ENCODE results near the gene TMEM187.

TMEM187 gene

DNA sequence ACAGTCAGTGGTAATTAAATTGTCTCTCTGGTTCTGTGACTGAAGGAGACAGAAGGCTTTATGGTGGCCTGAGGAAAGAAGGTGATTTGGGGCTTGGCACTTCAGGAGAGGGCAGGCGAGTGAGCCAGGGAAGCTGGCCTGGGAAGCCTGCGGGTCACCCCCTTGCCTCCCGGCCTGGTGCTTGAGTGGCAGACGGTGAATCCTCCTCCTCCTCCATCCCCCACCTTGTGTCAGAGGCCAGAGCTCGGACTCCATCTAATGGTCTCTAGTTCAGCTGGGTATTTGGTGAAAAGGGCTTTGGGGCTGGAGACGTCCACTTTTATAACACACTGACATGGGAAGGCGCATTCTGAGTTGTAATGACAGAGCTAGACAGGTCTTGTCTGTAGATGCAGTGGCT lies 8.7 kb downstream of the TMEM187 start:
- DNase-seq, result no peak
- Histone ChIP-seq H3K9me3 (ENCODE audit: insufficient read depth, low read depth, low read length) (no peaks in the 10 kb centered on the region), H3K4ac (ENCODE audit: low read depth, low read length) (no peak overlapping the region), H3K18ac (ENCODE audit: low read length) (no peak overlapping the region), H3K36me3 (ENCODE audit: control insufficient read depth in 1 of 2, insufficient read depth in 2 of 2, low read length in 2 of 2) (peaks cover 2 to 5% of the 10 kb centered on the region in 2 experiments), H2BK5ac (ENCODE audit: low read depth, low read length, poor library complexity) (no peak overlapping the region), H3K27me3 (ENCODE audit: insufficient read depth, low read length) (no peaks in the 10 kb centered on the region), H3K79me2 (ENCODE audit: control insufficient read depth, insufficient read depth, low read length, poor library complexity) (no peaks in the 10 kb centered on the region), H3K27ac (ENCODE audit: low read depth, low read length) (no peak overlapping the region), H3K79me1 (ENCODE audit: low read length) (no peaks in the 10 kb centered on the region), H3K9ac (ENCODE audit: low read length) (no peak overlapping the region), H4K12ac (ENCODE audit: low read depth, low read length) (no peak overlapping the region), H3K4me3 (ENCODE audit: low read depth, low read length) (no peak overlapping the region), H2BK120ac (ENCODE audit: insufficient read depth, low read length, poor library complexity) (no peak overlapping the region), H4K91ac (ENCODE audit: low read depth, low read length) (no peak overlapping the region), H2AK5ac (ENCODE audit: low read length) (no peak overlapping the region), H3K4me2 (ENCODE audit: low read length) (no peak overlapping the region), H4K8ac (ENCODE audit: low read depth, low read length) (no peak overlapping the region), H3K23ac (ENCODE audit: low read length) (no peak overlapping the region), H2AFZ (ENCODE audit: insufficient read depth, low read length, poor library complexity) (no peak overlapping the region), H3K4me1 (ENCODE audit: control insufficient read depth in 1 of 2, insufficient read depth in 2 of 2, low read length in 2 of 2) (no peaks in the 10 kb centered on the region), H2BK12ac (ENCODE audit: low read length) (no peak overlapping the region), H3K14ac (ENCODE audit: low read length) (no peak overlapping the region)
- WGBS (ENCODE audit: extremely low coverage, insufficient coverage, insufficient read length), result no CpG with 5 or more reads among the region's 7 CpGs

- Histone ChIP-seq H4K91ac (ENCODE audit: low read depth, low read length) (no peak overlapping the region), H3K79me2 (ENCODE audit: control insufficient read depth, insufficient read depth, low read length, poor library complexity) (no peaks in the 10 kb centered on the region), H3K23ac (ENCODE audit: low read length) (no peak overlapping the region), H2BK120ac (ENCODE audit: insufficient read depth, low read length, poor library complexity) (no peak overlapping the region), H2BK5ac (ENCODE audit: low read depth, low read length, poor library complexity) (no peak overlapping the region), H3K9ac (ENCODE audit: low read length) (no peak overlapping the region), H3K4ac (ENCODE audit: low read depth, low read length) (no peak overlapping the region), H3K27me3 (ENCODE audit: insufficient read depth, low read length) (no peaks in the 10 kb centered on the region), H2AK5ac (ENCODE audit: low read length) (no peak overlapping the region), H3K4me1 (ENCODE audit: control insufficient read depth in 1 of 2, insufficient read depth in 2 of 2, low read length in 2 of 2) (no peaks in the 10 kb centered on the region), H4K8ac (ENCODE audit: low read depth, low read length) (no peak overlapping the region), H3K27ac (ENCODE audit: low read depth, low read length) (no peak overlapping the region), H3K36me3 (ENCODE audit: control insufficient read depth in 1 of 2, insufficient read depth in 2 of 2, low read length in 2 of 2) (peaks cover 2 to 5% of the 10 kb centered on the region in 2 experiments), H2BK12ac (ENCODE audit: low read length) (no peak overlapping the region), H3K4me2 (ENCODE audit: low read length) (no peak overlapping the region), H3K18ac (ENCODE audit: low read length) (no peak overlapping the region), H3K14ac (ENCODE audit: low read length) (no peak overlapping the region), H3K79me1 (ENCODE audit: low read length) (no peaks in the 10 kb centered on the region), H4K12ac (ENCODE audit: low read depth, low read length) (peak overlapping the region; percentile 47), H3K9me3 (ENCODE audit: insufficient read depth, low read depth, low read length) (no peaks in the 10 kb centered on the region), H3K4me3 (ENCODE audit: low read depth, low read length) (no peak overlapping the region), H2AFZ (ENCODE audit: insufficient read depth, low read length, poor library complexity) (no peak overlapping the region)
- no CpG with 5 or more reads among the region's 52 CpGs for WGBS (ENCODE audit: extremely low coverage, insufficient coverage, insufficient read length)
- DNase-seq, result no peak
Observed at GRCh38 chrX:153981771-153982533, 9.4 kb downstream of the TMEM187 start.

GRCh38 chrX:153983321-153983801 lies 10.8 kb downstream of the TMEM187 start:
- no peaks in the 10 kb centered on the region for H3K79me1 ChIP-seq (ENCODE audit: low read length)
- no peak overlapping the region for H2BK120ac ChIP-seq (ENCODE audit: insufficient read depth, low read length, poor library complexity)
- H3K27me3 ChIP-seq (ENCODE audit: insufficient read depth, low read length), result no peaks in the 10 kb centered on the region
- H3K18ac ChIP-seq (ENCODE audit: low read length), result no peak overlapping the region
- H2AK5ac ChIP-seq (ENCODE audit: low read length), result no peak overlapping the region
- H2BK12ac ChIP-seq (ENCODE audit: low read length), result no peak overlapping the region
- H3K4me1 ChIP-seq (ENCODE audit: control insufficient read depth in 1 of 2, insufficient read depth in 2 of 2, low read length in 2 of 2), result no peaks in the 10 kb centered on the region
- H3K14ac ChIP-seq (ENCODE audit: low read length), result no peak overlapping the region
- no peak overlapping the region for H4K8ac ChIP-seq (ENCODE audit: low read depth, low read length)
- WGBS (ENCODE audit: extremely low coverage, insufficient coverage, insufficient read length), result no CpG with 5 or more reads among the region's 12 CpGs
- peak in 1 of 2 donors; percentile 20 for DNase-seq
- no peak overlapping the region for H4K12ac ChIP-seq (ENCODE audit: low read depth, low read length)
- H3K79me2 ChIP-seq (ENCODE audit: control insufficient read depth, insufficient read depth, low read length, poor library complexity), result no peaks in the 10 kb centered on the region
- no peak overlapping the region for H2BK5ac ChIP-seq (ENCODE audit: low read depth, low read length, poor library complexity)
- H3K27ac ChIP-seq (ENCODE audit: low read depth, low read length), result no peak overlapping the region
- H3K4me2 ChIP-seq (ENCODE audit: low read length), result no peak overlapping the region
- no peak overlapping the region for H3K4ac ChIP-seq (ENCODE audit: low read depth, low read length)
- H3K9me3 ChIP-seq (ENCODE audit: insufficient read depth, low read depth, low read length), result no peaks in the 10 kb centered on the region
- H3K4me3 ChIP-seq (ENCODE audit: low read depth, low read length), result no peak overlapping the region
- H3K36me3 ChIP-seq (ENCODE audit: control insufficient read depth in 1 of 2, insufficient read depth in 2 of 2, low read length in 2 of 2), result peaks cover 2 to 5% of the 10 kb centered on the region in 2 experiments
- H2AFZ ChIP-seq (ENCODE audit: insufficient read depth, low read length, poor library complexity), result no peak overlapping the region
- H3K9ac ChIP-seq (ENCODE audit: low read length), result no peak overlapping the region
- no peak overlapping the region for H4K91ac ChIP-seq (ENCODE audit: low read depth, low read length)
- H3K23ac ChIP-seq (ENCODE audit: low read length), result no peak overlapping the region

- Histone ChIP-seq H2AK5ac (ENCODE audit: low read length) (no peak overlapping the region), H3K9ac (ENCODE audit: low read length) (no peak overlapping the region), H3K23ac (ENCODE audit: low read length) (no peak overlapping the region), H3K36me3 (ENCODE audit: control insufficient read depth in 1 of 2, insufficient read depth in 2 of 2, low read length in 2 of 2) (peaks cover 2 to 5% of the 10 kb centered on the region in 2 experiments), H2BK120ac (ENCODE audit: insufficient read depth, low read length, poor library complexity) (no peak overlapping the region), H3K79me1 (ENCODE audit: low read length) (no peaks in the 10 kb centered on the region), H3K9me3 (ENCODE audit: insufficient read depth, low read depth, low read length) (no peaks in the 10 kb centered on the region), H4K8ac (ENCODE audit: low read depth, low read length) (no peak overlapping the region), H3K4ac (ENCODE audit: low read depth, low read length) (no peak overlapping the region), H3K4me1 (ENCODE audit: control insufficient read depth in 1 of 2, insufficient read depth in 2 of 2, low read length in 2 of 2) (no peaks in the 10 kb centered on the region), H2BK5ac (ENCODE audit: low read depth, low read length, poor library complexity) (no peak overlapping the region), H3K14ac (ENCODE audit: low read length) (no peak overlapping the region), H4K12ac (ENCODE audit: low read depth, low read length) (no peak overlapping the region), H3K27ac (ENCODE audit: low read depth, low read length) (no peak overlapping the region), H4K91ac (ENCODE audit: low read depth, low read length) (no peak overlapping the region), H3K79me2 (ENCODE audit: control insufficient read depth, insufficient read depth, low read length, poor library complexity) (no peaks in the 10 kb centered on the region), H3K27me3 (ENCODE audit: insufficient read depth, low read length) (no peaks in the 10 kb centered on the region), H3K4me3 (ENCODE audit: low read depth, low read length) (no peak overlapping the region), H3K4me2 (ENCODE audit: low read length) (no peak overlapping the region), H3K18ac (ENCODE audit: low read length) (no peak overlapping the region), H2AFZ (ENCODE audit: insufficient read depth, low read length, poor library complexity) (no peak overlapping the region), H2BK12ac (ENCODE audit: low read length) (no peak overlapping the region)
- no peak for DNase-seq
- WGBS (ENCODE audit: extremely low coverage, insufficient coverage, insufficient read length), result no CpG with 5 or more reads among the region's 20 CpGs
Observed at GRCh38 chrX:153984351-153985178, 12.0 kb downstream of the TMEM187 start.
